ENCODE results near the gene PKNOX2. TPM values are rescaled to one million over a fixed set of nuclear protein-coding genes. Genes with fewer than 3 reads are reported as not detected.

The PKNOX2 gene
- total and polyA plus RNA-seq, 3 experiments from 2014 or later, result not detected

DNA sequence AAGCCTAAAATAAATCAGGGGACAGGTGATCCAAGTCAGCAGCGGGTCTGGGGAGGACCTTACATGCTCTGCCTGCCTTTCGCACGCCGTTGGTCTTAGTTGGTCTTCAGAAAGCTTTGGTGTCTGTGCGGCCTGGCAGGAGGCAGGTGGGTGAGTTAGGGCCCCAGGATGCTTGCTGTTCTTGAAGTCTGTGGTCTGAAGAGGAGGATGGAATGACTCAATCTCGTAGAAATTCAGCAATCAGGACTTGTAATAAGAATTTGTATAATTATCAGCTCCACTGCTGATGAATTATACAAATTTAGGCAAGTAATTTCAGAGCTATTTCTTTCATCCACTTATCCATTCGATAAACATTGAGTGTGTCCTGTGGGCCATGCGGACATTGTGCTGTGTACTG is 193.0 kb downstream of the PKNOX2 start:
- Mint-ChIP-seq H3K9me3 (no peaks in the 10 kb centered on the region), H3K27me3 (peaks cover 10 to 17% of the 10 kb centered on the region in 2 donors), H3K4me1 (peaks cover 0 to 3% (median 0%) of the 10 kb centered on the region in 3 donors), H3K36me3 (no peaks in the 10 kb centered on the region), H3K4me3 (no peak overlapping the region), H3K27ac (no peak overlapping the region)
- CTCF ChIA-PET, result interaction anchor here (1.3 kb wide), 1 partner anchor 9 kb away, joined by 5 read pairs; no protein-coding TSS in a partner anchor
- DNase-seq, result no peak
- Histone ChIP-seq H3K4me3 (ENCODE audit: low read length) (no peak overlapping the region), H3K27ac (ENCODE audit: low read depth, low read length) (no peak overlapping the region), H3K9me3 (ENCODE audit: low read length) (no peaks in the 10 kb centered on the region), H3K4me1 (ENCODE audit: insufficient read depth, low read length) (no peaks in the 10 kb centered on the region), H3K36me3 (ENCODE audit: insufficient read depth, low read length) (no peaks in the 10 kb centered on the region), H3K27me3 (ENCODE audit: insufficient read depth, low read length, poor library complexity, severe bottlenecking) (no peaks in the 10 kb centered on the region)
- POLR2A ChIA-PET, result no interaction called here

DNA sequence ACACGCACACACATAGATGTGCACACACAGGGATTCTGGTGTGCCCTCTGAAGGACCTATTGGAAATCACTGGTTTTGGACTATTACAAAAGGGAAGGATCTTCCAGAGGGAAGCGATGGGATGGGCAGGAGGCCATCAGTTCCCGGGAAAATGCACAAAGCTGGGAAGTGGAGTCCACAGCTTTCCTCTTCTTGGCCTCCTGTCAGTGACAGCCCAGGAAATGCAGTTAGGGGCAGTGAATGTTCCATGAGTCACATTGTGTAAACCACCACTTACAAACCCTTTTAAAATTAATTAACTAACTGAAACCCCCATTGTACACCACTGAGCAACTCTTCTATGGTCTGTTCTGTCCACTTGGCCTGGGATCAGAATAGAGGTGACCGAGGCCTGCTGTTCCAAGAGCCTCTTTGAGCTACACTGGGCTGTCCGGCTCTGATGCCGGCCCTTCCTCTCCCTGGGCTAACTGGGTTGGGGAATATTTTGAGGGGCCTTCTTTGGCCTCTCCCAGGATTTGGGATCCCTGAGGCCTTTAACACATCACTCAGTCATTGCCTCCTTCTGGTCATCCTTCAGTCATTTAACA is 193.8 kb downstream of the PKNOX2 start:
- Mint-ChIP-seq H3K9me3 (no peaks in the 10 kb centered on the region), H3K27ac (peak overlapping the region in 1 of 8 donors; percentile 36), H3K27me3 (peaks cover 8 to 16% of the 10 kb centered on the region in 2 donors), H3K4me3 (no peak overlapping the region), H3K4me1 (peaks cover 0 to 3% (median 0%) of the 10 kb centered on the region in 3 donors), H3K36me3 (no peaks in the 10 kb centered on the region)
- DNase-seq, result no peak
- ChIA-PET POLR2A (no interaction called here), CTCF (interaction anchor here (1.3 kb wide), 1 partner anchor 10 kb away, joined by 5 read pairs; no protein-coding TSS in a partner anchor)
- no peaks in the 10 kb centered on the region for H3K36me3 ChIP-seq (ENCODE audit: insufficient read depth, low read length)
- no peaks in the 10 kb centered on the region for H3K27me3 ChIP-seq (ENCODE audit: insufficient read depth, low read length, poor library complexity, severe bottlenecking)
- no peak overlapping the region for H3K27ac ChIP-seq (ENCODE audit: low read depth, low read length)
- no peaks in the 10 kb centered on the region for H3K4me1 ChIP-seq (ENCODE audit: insufficient read depth, low read length)
- H3K4me3 ChIP-seq (ENCODE audit: low read length), result no peak overlapping the region
- no peaks in the 10 kb centered on the region for H3K9me3 ChIP-seq (ENCODE audit: low read length)

GRCh38 chr11:125359130-125359529 is 194.6 kb downstream of the PKNOX2 start:
- Mint-ChIP-seq H3K4me3 (no peak overlapping the region), H3K27ac (no peak overlapping the region), H3K4me1 (peaks cover 0 to 3% (median 0%) of the 10 kb centered on the region in 3 donors), H3K36me3 (no peaks in the 10 kb centered on the region), H3K27me3 (peaks cover 7 to 15% of the 10 kb centered on the region in 2 donors), H3K9me3 (no peaks in the 10 kb centered on the region)
- Histone ChIP-seq H3K27ac (ENCODE audit: low read depth, low read length) (no peak overlapping the region), H3K4me1 (ENCODE audit: insufficient read depth, low read length) (no peaks in the 10 kb centered on the region), H3K27me3 (ENCODE audit: insufficient read depth, low read length, poor library complexity, severe bottlenecking) (no peaks in the 10 kb centered on the region), H3K4me3 (ENCODE audit: low read length) (no peak overlapping the region), H3K9me3 (ENCODE audit: low read length) (no peaks in the 10 kb centered on the region), H3K36me3 (ENCODE audit: insufficient read depth, low read length) (no peaks in the 10 kb centered on the region)
- ChIA-PET POLR2A (no interaction called here), CTCF (no interaction called here)
- DNase-seq, result no peak

DNA sequence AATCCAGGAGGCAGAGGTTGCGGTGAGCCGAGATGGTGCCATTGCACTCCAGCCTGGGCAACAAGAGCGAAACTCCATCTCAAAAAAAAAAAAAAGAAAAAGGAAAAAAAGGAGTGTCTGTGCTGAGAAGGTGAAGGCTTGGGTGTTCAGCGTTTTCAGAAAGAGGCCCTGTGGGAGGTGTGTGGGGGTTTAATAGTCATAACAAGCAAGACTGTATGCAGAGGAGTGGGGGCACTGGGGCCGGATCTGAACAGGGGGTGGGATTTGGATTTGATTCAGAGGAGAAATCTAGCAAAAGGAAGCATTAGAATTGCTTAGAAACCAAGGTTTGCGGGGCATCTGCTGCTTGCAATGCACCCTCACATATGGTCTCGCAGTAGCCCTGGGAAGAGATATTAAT is 195.5 kb downstream of the PKNOX2 start:
- no peak for DNase-seq
- Histone ChIP-seq H3K9me3 (ENCODE audit: low read length) (no peaks in the 10 kb centered on the region), H3K27ac (ENCODE audit: low read depth, low read length) (no peak overlapping the region), H3K27me3 (ENCODE audit: insufficient read depth, low read length, poor library complexity, severe bottlenecking) (no peaks in the 10 kb centered on the region), H3K36me3 (ENCODE audit: insufficient read depth, low read length) (no peaks in the 10 kb centered on the region), H3K4me1 (ENCODE audit: insufficient read depth, low read length) (no peaks in the 10 kb centered on the region), H3K4me3 (ENCODE audit: low read length) (no peak overlapping the region)
- Mint-ChIP-seq H3K27ac (no peak overlapping the region), H3K4me1 (peaks cover 0 to 1% (median 0%) of the 10 kb centered on the region in 3 donors), H3K36me3 (no peaks in the 10 kb centered on the region), H3K27me3 (peaks cover 7 to 13% of the 10 kb centered on the region in 2 donors), H3K9me3 (no peaks in the 10 kb centered on the region), H3K4me3 (no peak overlapping the region)
- ChIA-PET CTCF (no interaction called here), POLR2A (no interaction called here)

- no peak for DNase-seq
- H3K4me1 ChIP-seq (ENCODE audit: insufficient read depth, low read length), result no peaks in the 10 kb centered on the region
- H3K36me3 ChIP-seq (ENCODE audit: insufficient read depth, low read length), result no peaks in the 10 kb centered on the region
- Mint-ChIP-seq H3K27ac (no peak overlapping the region), H3K4me3 (no peak overlapping the region), H3K9me3 (no peaks in the 10 kb centered on the region), H3K4me1 (no peaks in the 10 kb centered on the region), H3K36me3 (no peaks in the 10 kb centered on the region), H3K27me3 (peaks cover 9 to 14% of the 10 kb centered on the region in 2 donors)
- H3K4me3 ChIP-seq (ENCODE audit: low read length), result no peak overlapping the region
- ChIA-PET CTCF (interaction anchor here (1.2 kb wide), 1 partner anchor 12 kb away, joined by 3 read pairs; no protein-coding TSS in a partner anchor), POLR2A (no interaction called here)
- no peaks in the 10 kb centered on the region for H3K27me3 ChIP-seq (ENCODE audit: insufficient read depth, low read length, poor library complexity, severe bottlenecking)
- no peak overlapping the region for H3K27ac ChIP-seq (ENCODE audit: low read depth, low read length)
- H3K9me3 ChIP-seq (ENCODE audit: low read length), result no peaks in the 10 kb centered on the region
Observed at GRCh38 chr11:125364121-125364826, 199.7 kb downstream of the PKNOX2 start.

DNA sequence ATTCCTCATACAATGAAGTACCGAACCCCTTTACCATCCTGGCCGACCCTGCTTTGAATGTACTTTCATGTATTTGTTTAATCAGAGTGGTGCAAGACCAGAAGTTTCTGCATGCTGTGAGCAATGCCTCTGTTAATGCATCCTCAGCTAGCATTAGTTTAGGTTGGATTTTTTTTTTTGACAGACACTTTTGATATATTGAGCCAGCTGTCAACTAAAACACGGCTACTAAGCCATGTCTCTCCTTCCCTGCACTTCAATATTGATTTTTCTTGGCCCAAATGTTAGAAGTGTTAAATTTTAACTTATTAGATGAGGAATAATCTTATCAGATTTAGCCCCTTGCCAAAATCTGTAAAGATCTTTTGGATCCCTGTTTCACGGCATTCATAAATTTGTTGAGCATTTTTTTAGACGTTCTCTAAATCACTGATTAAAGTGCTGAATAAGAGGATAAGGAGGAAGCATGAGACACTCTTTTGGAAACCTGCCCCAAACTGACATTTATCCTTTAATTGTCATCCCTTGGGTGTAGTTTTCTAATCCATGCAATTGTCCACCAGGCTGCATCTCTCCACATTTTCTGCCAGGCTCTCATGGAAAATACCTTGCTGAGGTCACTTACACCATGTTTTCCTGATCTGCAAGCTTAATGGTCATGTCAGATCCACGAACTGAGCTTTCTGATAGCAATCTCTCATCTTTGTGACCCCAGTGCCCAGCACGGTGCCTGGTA is 200.8 kb downstream of the PKNOX2 start:
- Histone ChIP-seq H3K4me3 (ENCODE audit: low read length) (no peak overlapping the region), H3K36me3 (ENCODE audit: insufficient read depth, low read length) (no peaks in the 10 kb centered on the region), H3K27me3 (ENCODE audit: insufficient read depth, low read length, poor library complexity, severe bottlenecking) (no peaks in the 10 kb centered on the region), H3K4me1 (ENCODE audit: insufficient read depth, low read length) (no peaks in the 10 kb centered on the region), H3K9me3 (ENCODE audit: low read length) (no peaks in the 10 kb centered on the region), H3K27ac (ENCODE audit: low read depth, low read length) (no peak overlapping the region)
- Mint-ChIP-seq H3K4me1 (no peaks in the 10 kb centered on the region), H3K4me3 (no peak overlapping the region), H3K27me3 (peaks cover 12 to 22% of the 10 kb centered on the region in 2 donors), H3K36me3 (no peaks in the 10 kb centered on the region), H3K9me3 (no peaks in the 10 kb centered on the region), H3K27ac (peak overlapping the region in 1 of 8 donors; percentile 38)
- ChIA-PET CTCF (no interaction called here), POLR2A (no interaction called here)
- DNase-seq, result no peak

DNA sequence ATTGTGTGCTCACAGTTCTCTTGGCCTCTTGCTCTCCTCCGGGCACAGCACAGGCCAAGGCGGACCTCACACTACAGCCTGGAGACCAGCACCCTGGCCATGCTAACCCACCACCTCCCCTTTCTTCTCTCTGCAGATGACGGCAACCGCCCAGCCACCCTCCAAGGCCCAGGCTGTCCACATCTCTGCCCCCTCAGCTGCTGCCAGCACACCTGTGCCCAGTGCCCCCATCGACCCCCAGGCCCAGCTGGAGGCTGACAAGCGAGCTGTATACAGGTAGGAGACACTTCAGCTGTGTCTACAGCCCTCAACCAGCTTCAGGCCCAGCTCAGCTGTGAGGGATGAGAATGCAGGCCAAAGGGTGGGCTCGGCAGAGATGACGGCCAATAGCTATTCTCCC is 203.2 kb downstream of the PKNOX2 start:
- Histone ChIP-seq H3K4me1 (ENCODE audit: insufficient read depth, low read length) (no peaks in the 10 kb centered on the region), H3K36me3 (ENCODE audit: insufficient read depth, low read length) (no peaks in the 10 kb centered on the region), H3K27me3 (ENCODE audit: insufficient read depth, low read length, poor library complexity, severe bottlenecking) (no peaks in the 10 kb centered on the region), H3K27ac (ENCODE audit: low read depth, low read length) (no peak overlapping the region), H3K9me3 (ENCODE audit: low read length) (no peaks in the 10 kb centered on the region), H3K4me3 (ENCODE audit: low read length) (no peak overlapping the region)
- Mint-ChIP-seq H3K4me3 (no peak overlapping the region), H3K27me3 (peaks cover 28 to 33% of the 10 kb centered on the region in 2 donors), H3K36me3 (no peaks in the 10 kb centered on the region), H3K9me3 (no peaks in the 10 kb centered on the region), H3K4me1 (no peaks in the 10 kb centered on the region), H3K27ac (no peak overlapping the region)
- POLR2A ChIA-PET, result no interaction called here
- no peak for DNase-seq
- CTCF ChIA-PET, result no interaction called here

DNA sequence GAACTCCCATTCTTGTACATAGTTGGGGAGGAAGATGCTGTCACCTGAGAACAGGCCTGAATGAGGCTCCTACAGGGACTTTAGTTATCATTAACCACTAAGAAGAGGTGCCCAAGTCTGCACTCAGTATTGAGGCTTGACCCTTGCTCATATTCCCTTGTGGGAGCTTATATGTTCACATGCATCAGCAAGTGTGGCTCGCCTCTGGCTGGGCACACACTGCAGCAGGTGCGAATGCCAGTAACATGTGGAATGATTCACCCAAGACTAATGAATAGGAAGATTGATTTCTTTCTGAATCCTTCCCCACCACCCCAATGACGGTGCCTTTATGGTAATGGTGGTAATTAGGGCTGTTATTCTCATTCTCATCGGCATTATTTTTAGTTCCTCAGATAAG is 204.2 kb downstream of the PKNOX2 start:
- Mint-ChIP-seq H3K4me3 (no peak overlapping the region), H3K27ac (peak overlapping the region in 1 of 8 donors; percentile 6), H3K4me1 (no peaks in the 10 kb centered on the region), H3K27me3 (peaks cover 26 to 42% of the 10 kb centered on the region in 2 donors), H3K36me3 (no peaks in the 10 kb centered on the region), H3K9me3 (no peaks in the 10 kb centered on the region)
- Histone ChIP-seq H3K4me1 (ENCODE audit: insufficient read depth, low read length) (no peaks in the 10 kb centered on the region), H3K9me3 (ENCODE audit: low read length) (no peaks in the 10 kb centered on the region), H3K36me3 (ENCODE audit: insufficient read depth, low read length) (no peaks in the 10 kb centered on the region), H3K27ac (ENCODE audit: low read depth, low read length) (no peak overlapping the region), H3K4me3 (ENCODE audit: low read length) (no peak overlapping the region), H3K27me3 (ENCODE audit: insufficient read depth, low read length, poor library complexity, severe bottlenecking) (no peaks in the 10 kb centered on the region)
- no peak for DNase-seq
- ChIA-PET CTCF (no interaction called here), POLR2A (no interaction called here)
